ENCODE results near the gene ZDHHC11B. TPM values are rescaled to one million over a fixed set of nuclear protein-coding genes. Genes with fewer than 3 reads are reported as not detected.
"Not testable (repeated sequence)": the region's sequence is repeated elsewhere in the genome, so short reads cannot be mapped to it uniquely, and the experiment has no call there.

ZDHHC11B gene
- total RNA-seq, 1 experiment from 2014 or later = 0.40 TPM

GRCh38 chr5:765948-766631, 18.4 kb downstream of the ZDHHC11B start:
- no peaks in the 10 kb centered on the region for H3K9me2 ChIP-seq (replicated peaks; ENCODE audit: low read length)
- no peaks in the 10 kb centered on the region for H3K4me1 ChIP-seq (ENCODE audit: insufficient read depth, low read length)
- H4K20me1 ChIP-seq (ENCODE audit: low read length) = no peaks in the 10 kb centered on the region
- CTCF ChIA-PET = no interaction called here
- ATAC-seq (no peak), DNase-seq (no peak)
- no peak overlapping the region for H3K27ac ChIP-seq (ENCODE audit: low read length)
- no peaks in the 10 kb centered on the region for H3F3A ChIP-seq (ENCODE audit: low read length, unreplicated experiment)
- no peak overlapping the region for H2AFZ ChIP-seq (ENCODE audit: low read length)
- TF ChIP-seq EZH2 (IDR thresholded peaks at IDR 0.05; ENCODE audit: low read length, unreplicated experiment) (no peak), EZH2phosphoT487 (IDR thresholded peaks at IDR 0.05; ENCODE audit: borderline replicate concordance, low read length) (no peak), CTCF (conservative IDR thresholded peaks at IDR 0.05; ENCODE audit: low read depth, low read length) (no peak)
- H3K79me2 ChIP-seq (ENCODE audit: low read length) = no peaks in the 10 kb centered on the region
- H3K9me3 ChIP-seq (ENCODE audit: low read length) = no peaks in the 10 kb centered on the region
- BruUV-seq (replicated peaks) = no TSS peak
- no peaks in the 10 kb centered on the region for H3K27me3 ChIP-seq (ENCODE audit: low read length)
- H3K9ac ChIP-seq (ENCODE audit: low read length) = no peak overlapping the region
- H3K4me2 ChIP-seq (ENCODE audit: low read length) = no peak overlapping the region
- intact Hi-C loops (cut with micrococcal nuclease) = no loop called here
- H3K36me3 ChIP-seq (ENCODE audit: low read depth, low read length) = no peaks in the 10 kb centered on the region
- POLR2A ChIA-PET (ENCODE audit: unreplicated experiment) = no interaction called here
- H3K4me3 ChIP-seq (ENCODE audit: low read length) = no peak overlapping the region

GRCh38 chr5:763998-764781, 20.3 kb downstream of the ZDHHC11B start:
- ChIA-PET POLR2A (ENCODE audit: unreplicated experiment) (no interaction called here), CTCF (no interaction called here)
- DNase-seq (no peak), ATAC-seq (no peak)
- intact Hi-C loops (cut with micrococcal nuclease) = no loop called here
- Histone ChIP-seq H3K27me3 (ENCODE audit: low read length) (no peaks in the 10 kb centered on the region), H3K4me3 (ENCODE audit: low read length) (no peak overlapping the region), H2AFZ (ENCODE audit: low read length) (no peak overlapping the region), H3K9me3 (ENCODE audit: low read length) (no peaks in the 10 kb centered on the region), H3K9ac (ENCODE audit: low read length) (no peak overlapping the region), H3K4me2 (ENCODE audit: low read length) (no peak overlapping the region), H4K20me1 (ENCODE audit: low read length) (no peaks in the 10 kb centered on the region), H3K4me1 (ENCODE audit: insufficient read depth, low read length) (peaks cover 3% of the 10 kb centered on the region), H3F3A (ENCODE audit: low read length, unreplicated experiment) (no peaks in the 10 kb centered on the region), H3K9me2 (replicated peaks; ENCODE audit: low read length) (no peaks in the 10 kb centered on the region), H3K79me2 (ENCODE audit: low read length) (no peaks in the 10 kb centered on the region), H3K36me3 (ENCODE audit: low read depth, low read length) (no peaks in the 10 kb centered on the region), H3K27ac (ENCODE audit: low read length) (no peak overlapping the region)
- TF ChIP-seq EZH2phosphoT487 (IDR thresholded peaks at IDR 0.05; ENCODE audit: borderline replicate concordance, low read length) (no peak), EZH2 (IDR thresholded peaks at IDR 0.05; ENCODE audit: low read length, unreplicated experiment) (no peak), CTCF (conservative IDR thresholded peaks at IDR 0.05; ENCODE audit: low read depth, low read length) (no peak)
- no TSS peak for BruUV-seq (replicated peaks)

- intact Hi-C loops (cut with micrococcal nuclease) = no loop called here
- H3K9ac ChIP-seq (ENCODE audit: low read length) = no peak overlapping the region
- H2AFZ ChIP-seq (ENCODE audit: low read length) = no peak overlapping the region
- DNase-seq = no peak
- POLR2A ChIA-PET (ENCODE audit: unreplicated experiment) = interaction anchor here (0.6 kb wide), 1 partner anchor 30 kb away, joined by 4 read pairs; no protein-coding TSS in a partner anchor
- H3F3A ChIP-seq (ENCODE audit: low read length, unreplicated experiment) = no peaks in the 10 kb centered on the region
- CTCF ChIA-PET = no interaction called here
- ATAC-seq = no peak
- H4K20me1 ChIP-seq (ENCODE audit: low read length) = no peaks in the 10 kb centered on the region
- H3K9me3 ChIP-seq (ENCODE audit: low read length) = no peaks in the 10 kb centered on the region
- H3K27me3 ChIP-seq (ENCODE audit: low read length) = no peaks in the 10 kb centered on the region
- TF ChIP-seq EZH2 (IDR thresholded peaks at IDR 0.05; ENCODE audit: low read length, unreplicated experiment) (no peak), EZH2phosphoT487 (IDR thresholded peaks at IDR 0.05; ENCODE audit: borderline replicate concordance, low read length) (no peak), CTCF (conservative IDR thresholded peaks at IDR 0.05; ENCODE audit: low read depth, low read length) (no peak)
- no peak overlapping the region for H3K4me3 ChIP-seq (ENCODE audit: low read length)
- peaks cover 9% of the 10 kb centered on the region for H3K4me1 ChIP-seq (ENCODE audit: insufficient read depth, low read length)
- no peak overlapping the region for H3K4me2 ChIP-seq (ENCODE audit: low read length)
- no peaks in the 10 kb centered on the region for H3K36me3 ChIP-seq (ENCODE audit: low read depth, low read length)
- H3K79me2 ChIP-seq (ENCODE audit: low read length) = no peaks in the 10 kb centered on the region
- no peaks in the 10 kb centered on the region for H3K9me2 ChIP-seq (replicated peaks; ENCODE audit: low read length)
- no peak overlapping the region for H3K27ac ChIP-seq (ENCODE audit: low read length)
- no TSS peak for BruUV-seq (replicated peaks)
Observed at GRCh38 chr5:763397-763796, 21.1 kb downstream of the ZDHHC11B start.

- H3K79me2 ChIP-seq (ENCODE audit: low read length); BruUV-seq (replicated peaks); H3K9me3 ChIP-seq (ENCODE audit: low read length); DNase-seq; H2AFZ ChIP-seq (ENCODE audit: low read length); H3F3A ChIP-seq (ENCODE audit: low read length, unreplicated experiment); H4K20me1 ChIP-seq (ENCODE audit: low read length); H3K9ac ChIP-seq (ENCODE audit: low read length); H3K4me3 ChIP-seq (ENCODE audit: low read length); H3K27me3 ChIP-seq (ENCODE audit: low read length); CTCF ChIA-PET; H3K36me3 ChIP-seq (ENCODE audit: low read depth, low read length); ATAC-seq; intact Hi-C loops (cut with micrococcal nuclease); H3K27ac ChIP-seq (ENCODE audit: low read length); H3K4me2 ChIP-seq (ENCODE audit: low read length); H3K9me2 ChIP-seq (replicated peaks; ENCODE audit: low read length): not testable (repeated sequence)
- peaks cover 11% of the 10 kb centered on the region for H3K4me1 ChIP-seq (ENCODE audit: insufficient read depth, low read length)
- POLR2A ChIA-PET (ENCODE audit: unreplicated experiment) = interaction anchor here (0.6 kb wide), 1 partner anchor 30 kb away, joined by 4 read pairs; no protein-coding TSS in a partner anchor
Observed at GRCh38 chr5:762996-763395, 21.5 kb downstream of the ZDHHC11B start.
